K562 (cell line): ENCODE measurements around the gene PIGK.

Source experiments
- CUX1 ChIP-seq: fragments of 200-800 bp; sonication (Bioruptor generic); IDR thresholded peaks from 2 replicates; pipeline ENCODE4 v1.6.1; 2016; ENCODE audit warnings: missing genetic modification characterization, missing compliant biosample characterization
- FOXM1 ChIP-seq, 2 experiments: fragments of 450-650 bp in 1 of 2; sonication (generic) in 1 of 2; formaldehyde crosslinking in 1 of 2; IDR thresholded peaks; 2 replicates each; pipeline versions ENCODE4 v1.6.1 to v1.9.0; 2017 to 2022; ENCODE audit warnings: low read depth in 2 of 2, mild to moderate bottlenecking in 2 of 2, missing genetic modification reagents in 1 of 2, moderate library complexity in 1 of 2
- JUN ChIP-seq, 2 experiments: sonication (generic) in 1 of 2; formaldehyde crosslinking in 1 of 2; IDR thresholded peaks; 2 replicates each; pipeline versions ENCODE4 v1.6.1 to v1.8.0; 2012 to 2022; ENCODE audit warnings: borderline replicate concordance in 2 of 2, mild to moderate bottlenecking in 2 of 2, improper control_type of control experiment in 1 of 2, low read depth in 1 of 2, low read length in 1 of 2, missing genetic modification reagents in 1 of 2
- POLR2AphosphoS5 ChIP-seq: IDR thresholded peaks from 2 replicates; pipeline ENCODE4 v1.6.1; 2011; ENCODE audit warnings: mild to moderate bottlenecking, low read depth, low read length, moderate library complexity; ENCODE audit not compliant: control insufficient read depth, insufficient read depth
- SMC3 ChIP-seq: conservative IDR thresholded peaks from 2 replicates; pipeline ENCODE4 v1.6.1; 2011; ENCODE audit warnings: low read depth, low read length, improper control_type of control experiment; ENCODE audit not compliant: insufficient read depth
- SPI1 ChIP-seq: IDR thresholded peaks from 2 replicates; pipeline ENCODE4 v1.6.1; 2011; ENCODE audit warnings: low read depth, low read length, control low read depth, borderline replicate concordance
- YY1 ChIP-seq, 3 experiments: IDR thresholded peaks; 2 replicates each; pipeline ENCODE4 v1.6.1; 2011; ENCODE audit warnings: low read length in 2 of 3, mild to moderate bottlenecking in 2 of 3, moderate library complexity in 2 of 3, borderline replicate concordance in 1 of 3, control low read depth in 1 of 3, low read depth in 1 of 3; ENCODE audit not compliant: insufficient read depth in 3 of 3, insufficient replicate concordance in 2 of 3, control insufficient read depth in 1 of 3, insufficient read length in 1 of 3; ENCODE audit errors: extremely low read depth in 1 of 3
- ZFX ChIP-seq: sonication (generic); formaldehyde crosslinking; IDR thresholded peaks from 2 replicates; pipeline ENCODE4 v1.8.0; 2022; ENCODE audit warnings: mild to moderate bottlenecking, missing genetic modification reagents, moderate library complexity
- TF ChIP-seq, protein P1 (sequence below), 2 experiments: fragments of 450-650 bp; formaldehyde crosslinking in 1 of 2; IDR thresholded peaks; 2 replicates each; pipeline versions ENCODE4 v1.4.0 to v1.6.1; 2014 to 2020; ENCODE audit warnings: mild to moderate bottlenecking in 2 of 2, borderline replicate concordance in 1 of 2, low read depth in 1 of 2
- TF ChIP-seq, protein P2 (sequence below): fragments of 450-650 bp; formaldehyde crosslinking; IDR thresholded peaks from 2 replicates; pipeline ENCODE4 v1.4.0; 2022; ENCODE audit warnings: mild to moderate bottlenecking, moderate library complexity
- TF ChIP-seq, protein P3 (sequence below): fragments of 450-650 bp; formaldehyde crosslinking; IDR thresholded peaks from 2 replicates; pipeline ENCODE4 v1.4.0; 2022; ENCODE audit warnings: missing genetic modification characterization

DNA sequence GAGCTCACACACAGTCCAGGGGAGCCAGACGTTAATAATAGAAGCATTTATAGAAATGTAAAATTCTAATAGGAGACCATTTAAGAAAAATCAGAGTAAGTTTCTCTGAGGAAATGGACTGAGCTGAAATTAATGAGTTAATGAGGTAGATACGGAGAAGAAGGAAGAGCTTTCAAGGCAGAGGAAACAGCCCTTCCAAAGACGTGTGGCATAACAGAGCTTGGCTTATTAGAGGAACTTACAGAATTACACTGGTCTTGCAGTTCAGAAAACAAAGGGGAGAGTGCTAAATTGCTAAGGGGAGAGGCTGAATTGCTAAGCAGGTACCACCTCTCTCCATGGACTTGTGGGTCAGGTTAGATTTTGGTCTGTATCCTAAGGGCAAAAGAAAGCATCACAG, 8.2 kb upstream of the PIGK start:
- TF ChIP-seq, protein P1, sequence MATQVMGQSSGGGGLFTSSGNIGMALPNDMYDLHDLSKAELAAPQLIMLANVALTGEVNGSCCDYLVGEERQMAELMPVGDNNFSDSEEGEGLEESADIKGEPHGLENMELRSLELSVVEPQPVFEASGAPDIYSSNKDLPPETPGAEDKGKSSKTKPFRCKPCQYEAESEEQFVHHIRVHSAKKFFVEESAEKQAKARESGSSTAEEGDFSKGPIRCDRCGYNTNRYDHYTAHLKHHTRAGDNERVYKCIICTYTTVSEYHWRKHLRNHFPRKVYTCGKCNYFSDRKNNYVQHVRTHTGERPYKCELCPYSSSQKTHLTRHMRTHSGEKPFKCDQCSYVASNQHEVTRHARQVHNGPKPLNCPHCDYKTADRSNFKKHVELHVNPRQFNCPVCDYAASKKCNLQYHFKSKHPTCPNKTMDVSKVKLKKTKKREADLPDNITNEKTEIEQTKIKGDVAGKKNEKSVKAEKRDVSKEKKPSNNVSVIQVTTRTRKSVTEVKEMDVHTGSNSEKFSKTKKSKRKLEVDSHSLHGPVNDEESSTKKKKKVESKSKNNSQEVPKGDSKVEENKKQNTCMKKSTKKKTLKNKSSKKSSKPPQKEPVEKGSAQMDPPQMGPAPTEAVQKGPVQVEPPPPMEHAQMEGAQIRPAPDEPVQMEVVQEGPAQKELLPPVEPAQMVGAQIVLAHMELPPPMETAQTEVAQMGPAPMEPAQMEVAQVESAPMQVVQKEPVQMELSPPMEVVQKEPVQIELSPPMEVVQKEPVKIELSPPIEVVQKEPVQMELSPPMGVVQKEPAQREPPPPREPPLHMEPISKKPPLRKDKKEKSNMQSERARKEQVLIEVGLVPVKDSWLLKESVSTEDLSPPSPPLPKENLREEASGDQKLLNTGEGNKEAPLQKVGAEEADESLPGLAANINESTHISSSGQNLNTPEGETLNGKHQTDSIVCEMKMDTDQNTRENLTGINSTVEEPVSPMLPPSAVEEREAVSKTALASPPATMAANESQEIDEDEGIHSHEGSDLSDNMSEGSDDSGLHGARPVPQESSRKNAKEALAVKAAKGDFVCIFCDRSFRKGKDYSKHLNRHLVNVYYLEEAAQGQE (IDR thresholded peaks at IDR 0.05; ENCODE audit: borderline replicate concordance), result no peak
- TF ChIP-seq, protein P1 (CRISPR knock-in tag; IDR thresholded peaks at IDR 0.05; ENCODE audit: low read depth), result no peak
- no peak for TF ChIP-seq SPI1
- no peak for TF ChIP-seq YY1 (IDR thresholded peaks at IDR 0.05; ENCODE audit: borderline replicate concordance in 1 of 3, control insufficient read depth in 1 of 3, extremely low read depth in 1 of 3, insufficient read depth in 3 of 3, insufficient read length in 1 of 3, insufficient replicate concordance in 2 of 3, low read depth in 1 of 3, low read length in 2 of 3)
- TF ChIP-seq POLR2AphosphoS5, result no peak
- TF ChIP-seq, protein P2, sequence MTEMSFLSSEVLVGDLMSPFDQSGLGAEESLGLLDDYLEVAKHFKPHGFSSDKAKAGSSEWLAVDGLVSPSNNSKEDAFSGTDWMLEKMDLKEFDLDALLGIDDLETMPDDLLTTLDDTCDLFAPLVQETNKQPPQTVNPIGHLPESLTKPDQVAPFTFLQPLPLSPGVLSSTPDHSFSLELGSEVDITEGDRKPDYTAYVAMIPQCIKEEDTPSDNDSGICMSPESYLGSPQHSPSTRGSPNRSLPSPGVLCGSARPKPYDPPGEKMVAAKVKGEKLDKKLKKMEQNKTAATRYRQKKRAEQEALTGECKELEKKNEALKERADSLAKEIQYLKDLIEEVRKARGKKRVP (CRISPR knock-in tag), result no peak
- TF ChIP-seq FOXM1 (IDR thresholded peaks at IDR 0.05; ENCODE audit: low read depth), result no peak
- no peak for TF ChIP-seq FOXM1 (CRISPR knock-in tag; IDR thresholded peaks at IDR 0.05; ENCODE audit: low read depth)
- no peak for TF ChIP-seq CUX1 (CRISPR knock-in tag)
- TF ChIP-seq, protein P3, sequence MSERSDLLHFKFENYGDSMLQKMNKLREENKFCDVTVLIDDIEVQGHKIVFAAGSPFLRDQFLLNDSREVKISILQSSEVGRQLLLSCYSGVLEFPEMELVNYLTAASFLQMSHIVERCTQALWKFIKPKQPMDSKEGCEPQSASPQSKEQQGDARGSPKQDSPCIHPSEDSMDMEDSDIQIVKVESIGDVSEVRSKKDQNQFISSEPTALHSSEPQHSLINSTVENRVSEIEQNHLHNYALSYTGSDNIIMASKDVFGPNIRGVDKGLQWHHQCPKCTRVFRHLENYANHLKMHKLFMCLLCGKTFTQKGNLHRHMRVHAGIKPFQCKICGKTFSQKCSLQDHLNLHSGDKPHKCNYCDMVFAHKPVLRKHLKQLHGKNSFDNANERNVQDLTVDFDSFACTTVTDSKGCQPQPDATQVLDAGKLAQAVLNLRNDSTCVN (CRISPR knock-in tag), result no peak
- no peak for TF ChIP-seq SMC3
- TF ChIP-seq JUN (IDR thresholded peaks at IDR 0.05; ENCODE audit: borderline replicate concordance, low read depth, low read length), result no peak
- no peak for TF ChIP-seq JUN (CRISPR knock-in tag; IDR thresholded peaks at IDR 0.05; ENCODE audit: borderline replicate concordance)
- no peak for TF ChIP-seq ZFX (CRISPR knock-in tag)
